Vagina (tissue), 2 donors: Measurements from ENCODE around the gene PRKCQ. TPM values are rescaled to one million over a fixed set of nuclear protein-coding genes. Genes with fewer than 3 reads are reported as not detected.

ENCODE experiments used
- DNase-seq, 2 donors: peaks; one replicate each; pipeline ENCODE4 v3.0.0-alpha.2; 2017; ENCODE audit errors: extremely low spot score in 2 of 2
- H3K27ac ChIP-seq: fragments of 200-600 bp; sonication (generic); one replicate; pipeline ENCODE4 v1.5.1; 2019
- H3K27me3 ChIP-seq: fragments of 200-600 bp; sonication (generic); one replicate; pipeline ENCODE4 v1.5.1; 2019
- H3K36me3 ChIP-seq, 2 donors: fragments of 200-600 bp; sonication (generic); one replicate each; pipeline ENCODE4 v1.5.1; 2017 to 2019
- H3K4me1 ChIP-seq: fragments of 200-600 bp; sonication (generic); one replicate; pipeline ENCODE4 v1.5.1; 2019
- H3K4me3 ChIP-seq, 2 donors: fragments of 200-600 bp; sonication (generic); 1 replicate in 1 of 2; 2 replicates in 1 of 2; pipeline ENCODE4 v1.5.1; 2016 to 2019
- H3K9me3 ChIP-seq: fragments of 200-600 bp; sonication (generic); one replicate; pipeline ENCODE4 v1.5.1; 2019
- CTCF ChIP-seq, 3 experiments: fragments of 450-650 bp in 2 of 3; fragments of 200-600 bp in 1 of 3; sonication (generic) in 1 of 3; IDR thresholded peaks; one replicate each; pipeline ENCODE4 v1.5.1; 2017 to 2019; ENCODE audit warnings: antibody characterized with exemption in 3 of 3, mild to moderate bottlenecking in 2 of 3, moderate library complexity in 2 of 3
- POLR2A ChIP-seq, 2 donors: fragments of 450-650 bp; IDR thresholded peaks; one replicate each; pipeline ENCODE4 v1.6.1; 2017; ENCODE audit warnings: antibody characterized with exemption in 2 of 2, mild to moderate bottlenecking in 2 of 2, moderate library complexity in 2 of 2
- POLR2AphosphoS5 ChIP-seq, 2 donors: sonication (generic); formaldehyde crosslinking; IDR thresholded peaks; one replicate each; pipeline ENCODE4 v1.9.0; 2017; ENCODE audit warnings: antibody characterized with exemption in 2 of 2, mild to moderate bottlenecking in 2 of 2, low read depth in 1 of 2; ENCODE audit not compliant: insufficient read depth in 1 of 2
- intact Hi-C: fragments of 100-400 bp; cut with DNase I; formaldehyde crosslinking; loops from one replicate; pipeline ENCODE4 v1.15.1; 2023
- total RNA-seq: library from RNA; depleted of rRNA; stranded (reverse); fragments of >200 nt; gene quantifications from one replicate; pipeline ENCODE4 v1.2.3, GENCODE V29; 2016

PRKCQ gene
- total RNA-seq, 1 donor from 2014 or later, result 3.7 TPM

- no peak for DNase-seq
- intact Hi-C loops, result loop anchor here (1.0 to 5.0 kb wide), 2 partner anchors 198 to 294 kb away; no protein-coding TSS in a partner anchor
- Histone ChIP-seq H3K27me3 (no peaks in the 10 kb centered on the region), H3K4me1 (peaks cover 6% of the 10 kb centered on the region), H3K4me3 (no peak overlapping the region), H3K27ac (peak overlapping the region; percentile 42), H3K9me3 (no peaks in the 10 kb centered on the region), H3K36me3 (no peaks in the 10 kb centered on the region)
- no peak for TF ChIP-seq CTCF (IDR thresholded peaks at IDR 0.05)
- no peak for TF ChIP-seq POLR2AphosphoS5 (IDR thresholded peaks at IDR 0.05; ENCODE audit: insufficient read depth in 1 of 2, low read depth in 1 of 2)
- no peak for TF ChIP-seq POLR2A (IDR thresholded peaks at IDR 0.05)
Observed at GRCh38 chr10:6400821-6401465, 179.1 kb downstream of the PRKCQ start.

DNA sequence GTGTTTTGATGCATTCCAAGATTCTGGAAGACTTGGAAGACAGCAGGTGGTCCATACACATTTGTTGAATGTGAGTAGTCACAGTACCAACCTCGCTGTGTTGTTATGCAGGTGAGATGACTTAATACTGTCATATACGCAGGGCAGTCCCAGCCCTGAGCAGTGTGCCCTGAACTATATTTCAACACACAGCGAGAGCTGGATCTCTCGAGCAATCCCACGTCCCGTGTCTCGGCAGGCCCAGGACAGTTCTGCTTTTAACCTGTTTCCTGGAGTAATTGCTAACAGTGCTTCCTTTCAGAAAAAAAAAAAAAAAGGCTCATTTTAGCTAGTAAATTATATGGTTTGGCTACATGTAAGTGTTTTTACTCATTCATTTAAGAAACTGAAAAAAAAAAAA lies 179.7 kb downstream of the PRKCQ start:
- Histone ChIP-seq H3K27ac (no peak overlapping the region), H3K4me1 (peaks cover 6% of the 10 kb centered on the region), H3K36me3 (no peaks in the 10 kb centered on the region), H3K27me3 (no peaks in the 10 kb centered on the region), H3K4me3 (no peak overlapping the region), H3K9me3 (no peaks in the 10 kb centered on the region)
- TF ChIP-seq POLR2AphosphoS5 (IDR thresholded peaks at IDR 0.05; ENCODE audit: insufficient read depth in 1 of 2, low read depth in 1 of 2) (no peak), CTCF (IDR thresholded peaks at IDR 0.05) (no peak), POLR2A (IDR thresholded peaks at IDR 0.05) (no peak)
- intact Hi-C loops, result loop anchor here (5.0 kb wide), 1 partner anchor 293 kb away; no protein-coding TSS in a partner anchor
- DNase-seq, result no peak

DNA sequence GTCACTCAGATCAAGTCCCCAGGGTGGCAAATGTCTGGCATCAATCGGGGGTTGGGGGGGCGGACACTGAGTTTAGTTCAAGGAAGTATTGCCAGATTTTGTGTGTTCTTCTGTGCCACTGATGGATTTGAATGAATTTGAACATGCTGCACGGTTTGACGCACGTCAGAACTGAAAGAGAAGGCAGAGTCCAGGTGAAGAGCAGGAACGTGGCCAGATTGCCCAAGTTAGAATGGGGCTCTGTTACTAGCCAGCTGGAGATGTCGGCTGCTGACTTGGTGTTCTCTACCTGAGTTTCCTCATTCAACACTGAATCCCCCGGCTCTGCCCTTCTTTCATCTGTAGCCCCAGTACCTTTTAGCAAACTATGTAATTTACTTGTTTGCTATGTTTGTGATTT lies 180.2 kb downstream of the PRKCQ start:
- Histone ChIP-seq H3K9me3 (no peaks in the 10 kb centered on the region), H3K4me3 (no peak overlapping the region), H3K4me1 (peaks cover 6% of the 10 kb centered on the region), H3K27me3 (no peaks in the 10 kb centered on the region), H3K27ac (no peak overlapping the region), H3K36me3 (no peaks in the 10 kb centered on the region)
- no peak for TF ChIP-seq POLR2A (IDR thresholded peaks at IDR 0.05)
- TF ChIP-seq CTCF (IDR thresholded peaks at IDR 0.05), result no peak
- no peak for TF ChIP-seq POLR2AphosphoS5 (IDR thresholded peaks at IDR 0.05; ENCODE audit: insufficient read depth in 1 of 2, low read depth in 1 of 2)
- intact Hi-C loops, result loop anchor here (5.0 kb wide), 1 partner anchor 293 kb away; no protein-coding TSS in a partner anchor
- DNase-seq, result no peak

DNA sequence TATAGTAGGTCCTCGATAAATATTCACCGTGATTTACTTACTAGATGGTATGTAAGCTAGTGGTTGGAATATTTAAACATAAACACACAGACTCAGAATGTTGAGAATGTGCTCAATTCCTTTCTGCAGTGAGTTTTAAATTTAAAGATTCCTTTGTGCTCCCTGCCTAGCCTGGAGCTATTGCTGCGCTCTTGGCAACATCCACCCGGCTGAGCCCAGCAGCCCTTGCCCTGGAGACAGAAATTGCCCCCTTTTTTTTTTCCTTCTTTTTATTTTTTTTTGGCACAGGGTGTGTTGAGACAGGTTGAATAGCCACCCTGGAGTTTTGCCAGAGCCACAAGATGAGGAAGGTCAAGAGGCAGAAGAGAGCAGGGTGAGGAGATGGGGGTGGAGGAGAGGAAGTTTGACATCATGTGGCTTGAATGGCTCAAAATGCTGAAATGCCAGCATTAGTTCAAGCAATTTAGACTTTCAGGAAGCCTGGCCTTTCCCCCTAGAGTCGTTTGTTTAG lies 180.8 kb downstream of the PRKCQ start:
- DNase-seq, result no peak
- no peaks in the 10 kb centered on the region for H3K27me3 ChIP-seq
- TF ChIP-seq POLR2A (IDR thresholded peaks at IDR 0.05) (no peak), POLR2AphosphoS5 (IDR thresholded peaks at IDR 0.05; ENCODE audit: insufficient read depth in 1 of 2, low read depth in 1 of 2) (no peak), CTCF (IDR thresholded peaks at IDR 0.05) (no peak)
- intact Hi-C loops, result no loop called here
- H3K36me3 ChIP-seq, result no peaks in the 10 kb centered on the region
- H3K4me1 ChIP-seq, result peaks cover 6% of the 10 kb centered on the region
- no peak overlapping the region for H3K27ac ChIP-seq
- no peaks in the 10 kb centered on the region for H3K9me3 ChIP-seq
- H3K4me3 ChIP-seq, result no peak overlapping the region

GRCh38 chr10:6398399-6398798 lies 181.7 kb downstream of the PRKCQ start:
- Histone ChIP-seq H3K27me3 (no peaks in the 10 kb centered on the region), H3K27ac (no peak overlapping the region), H3K9me3 (no peaks in the 10 kb centered on the region), H3K4me1 (peaks cover 6% of the 10 kb centered on the region), H3K4me3 (no peak overlapping the region), H3K36me3 (no peaks in the 10 kb centered on the region)
- no peak for DNase-seq
- TF ChIP-seq POLR2A (IDR thresholded peaks at IDR 0.05), result no peak
- TF ChIP-seq CTCF (IDR thresholded peaks at IDR 0.05), result no peak
- no peak for TF ChIP-seq POLR2AphosphoS5 (IDR thresholded peaks at IDR 0.05; ENCODE audit: insufficient read depth in 1 of 2, low read depth in 1 of 2)
- intact Hi-C loops, result no loop called here
